GM12891 (cell line): Measurements from ENCODE around the gene C19orf81.

Experiments used
- POLR2A ChIP-seq: IDR thresholded peaks from 2 replicates; pipeline ENCODE4 v1.6.1; 2011; ENCODE audit warnings: low read depth, low read length, control low read depth
- POLR2AphosphoS5 ChIP-seq: IDR thresholded peaks from 2 replicates; pipeline ENCODE4 v1.6.1; 2011; ENCODE audit warnings: low read depth, low read length, control low read depth
- SPI1 ChIP-seq: IDR thresholded peaks from 2 replicates; pipeline ENCODE4 v1.6.1; 2011; ENCODE audit warnings: low read depth, low read length, control low read depth
- TAF1 ChIP-seq: IDR thresholded peaks from 2 replicates; pipeline ENCODE4 v1.6.1; 2011; ENCODE audit warnings: low read depth, low read length, control low read depth

DNA sequence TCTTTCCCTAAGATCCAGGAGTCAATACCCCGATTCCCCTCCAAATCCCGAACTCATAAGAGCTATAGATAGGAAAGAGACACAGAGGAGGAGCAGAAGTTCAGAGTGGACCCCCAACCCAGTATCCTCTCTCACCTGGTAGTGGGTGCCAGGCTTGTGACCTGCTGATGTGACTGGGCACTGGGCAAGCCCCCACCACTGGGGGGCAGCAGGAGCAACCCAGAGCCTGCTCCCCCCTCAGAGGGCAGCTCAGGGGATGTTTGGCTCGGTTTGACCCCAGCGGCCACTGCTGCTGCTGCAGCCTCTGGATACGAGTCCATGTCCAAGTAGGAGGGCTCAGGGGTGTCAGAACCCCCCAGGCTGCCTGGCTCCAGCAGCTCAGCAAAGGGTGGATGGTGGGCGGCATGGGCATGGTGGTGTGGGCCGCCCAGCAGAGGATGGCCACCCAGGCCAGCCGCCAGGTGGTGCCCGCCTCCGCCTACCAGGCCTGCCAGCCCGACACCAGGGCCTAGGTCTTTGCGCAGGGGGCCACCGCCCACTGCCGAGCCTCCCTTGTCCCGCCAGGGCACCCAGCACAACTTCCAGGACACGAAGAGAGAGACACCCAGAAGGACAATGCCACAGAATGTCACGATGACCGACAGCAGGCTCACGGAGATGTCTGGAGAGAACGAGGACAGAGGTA lies 17.0 kb upstream of the C19orf81 start:
- TF ChIP-seq POLR2A (no peak), POLR2AphosphoS5 (no peak), SPI1 (no peak), TAF1 (no peak)
